ENCODE data around the gene PLEKHM1.
"Not testable (repeated sequence)": the region's sequence is repeated elsewhere in the genome, so short reads cannot be mapped to it uniquely, and the experiment has no call there.

DNA sequence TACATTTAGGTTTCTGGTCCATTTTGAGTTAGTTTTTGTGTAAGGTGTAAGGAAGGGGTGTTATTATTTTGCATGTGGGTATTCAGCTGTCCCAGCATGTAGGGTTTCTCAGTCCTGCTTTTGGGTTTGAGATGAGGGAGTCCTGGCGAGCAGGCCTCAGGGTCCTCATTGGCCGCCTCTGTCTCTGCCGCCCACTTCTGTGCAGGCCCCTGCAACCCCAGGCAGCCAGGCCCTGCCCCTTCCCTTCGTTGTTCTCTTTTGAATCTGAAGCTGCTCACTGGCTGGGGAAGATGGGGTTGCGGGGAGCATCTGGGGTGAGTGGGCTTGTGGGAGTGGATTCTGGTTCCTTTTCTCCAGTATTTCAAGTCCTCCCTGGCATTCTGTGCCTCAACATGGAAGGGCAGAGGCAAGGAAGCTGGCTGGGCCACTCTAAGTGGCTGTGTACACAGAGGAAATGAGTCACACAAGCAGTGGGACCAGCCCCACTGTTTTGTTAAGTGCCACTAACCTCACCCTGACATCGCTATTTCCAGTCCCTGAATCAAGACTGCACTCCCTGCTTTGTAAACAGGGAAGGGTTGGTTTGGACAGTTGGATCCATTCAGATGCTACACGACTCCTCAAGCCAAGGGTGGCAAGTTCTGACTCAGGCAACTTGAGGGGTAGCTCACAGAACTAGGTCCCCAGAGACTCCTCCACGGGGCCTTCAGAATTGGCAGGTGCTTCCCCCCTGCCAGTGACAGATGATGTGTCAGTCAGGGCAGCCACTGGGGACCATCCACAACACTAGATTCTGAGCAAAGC, 28.8 kb downstream of the PLEKHM1 start:
- not testable (repeated sequence) for TF ChIP-seq CTCF (IDR thresholded peaks at IDR 0.05; ENCODE audit: poor library complexity); EZH2 (IDR thresholded peaks at IDR 0.05; ENCODE audit: borderline replicate concordance); EZH2phosphoT487 (IDR thresholded peaks at IDR 0.05; ENCODE audit: low read depth, severe bottlenecking, unreplicated experiment)
